ENCODE data around the gene ACAP2. TPM values are rescaled to one million over a fixed set of nuclear protein-coding genes. Genes with fewer than 3 reads are reported as not detected.
"Not testable (repeated sequence)": the region's sequence is repeated elsewhere in the genome, so short reads cannot be mapped to it uniquely, and the experiment has no call there.

Gene ACAP2
- total and polyA plus RNA-seq, 12 donors, result 4.3 to 26.7 (median 15.0) TPM

- no peak overlapping the region for H3K27ac ChIP-seq
- no peaks in the 10 kb centered on the region for H3K9me3 ChIP-seq
- intact Hi-C loops (cut with DNase I), result loop anchor here in 1 of 10 donors (5.0 to 10.0 kb wide), 2 partner anchors 158 to 211 kb away; no protein-coding TSS in a partner anchor
- H3K27me3 ChIP-seq, result no peaks in the 10 kb centered on the region
- H3K4me3 ChIP-seq, result no peak overlapping the region
- H3K36me3 ChIP-seq, result peaks cover 0 to 98% (median 31%) of the 10 kb centered on the region in 9 donors
- TF ChIP-seq CTCF (IDR thresholded peaks at IDR 0.05), result no peak
- no peaks in the 10 kb centered on the region for H3K4me1 ChIP-seq
- no peak for ATAC-seq
- WGBS, 2 donors, result 94 to 98% methylated on average over 1 of the region's 1 CpG
- DNase-seq, result no peak
These were observed 146.2 kb downstream of the ACAP2 start for GRCh38 chr3:195296662-195297061.

GRCh38 chr3:195291121-195291520 lies 151.7 kb downstream of the ACAP2 start:
- 95 to 98% methylated on average over 1 of the region's 1 CpG for WGBS, 2 donors
- H3K27me3 ChIP-seq, result no peaks in the 10 kb centered on the region
- H3K4me3 ChIP-seq, result no peak overlapping the region
- DNase-seq, result no peak
- H3K27ac ChIP-seq, result no peak overlapping the region
- H3K4me1 ChIP-seq, result no peaks in the 10 kb centered on the region
- intact Hi-C loops (cut with DNase I), result loop anchor here in 1 of 10 donors (10.0 kb wide), 1 partner anchor 164 kb away; no protein-coding TSS in a partner anchor
- H3K9me3 ChIP-seq, result no peaks in the 10 kb centered on the region
- TF ChIP-seq CTCF (IDR thresholded peaks at IDR 0.05), result no peak
- ATAC-seq, result no peak
- H3K36me3 ChIP-seq, result peaks cover 0 to 100% (median 34%) of the 10 kb centered on the region in 9 donors

GRCh38 chr3:195290643-195291042 lies 152.2 kb downstream of the ACAP2 start:
- 97 to 99% methylated on average over 5 of the region's 5 CpGs for WGBS, 2 donors
- intact Hi-C loops (cut with DNase I), result loop anchor here in 1 of 10 donors (10.0 kb wide), 1 partner anchor 164 kb away; no protein-coding TSS in a partner anchor
- peaks cover 0 to 100% (median 34%) of the 10 kb centered on the region in 9 donors for H3K36me3 ChIP-seq

GRCh38 chr3:195286115-195286872 lies 156.5 kb downstream of the ACAP2 start:
- Histone ChIP-seq H3K9me3 (no peaks in the 10 kb centered on the region), H3K4me3 (no peak overlapping the region), H3K4me1 (no peaks in the 10 kb centered on the region), H3K27me3 (no peaks in the 10 kb centered on the region), H3K27ac (no peak overlapping the region), H3K36me3 (peaks cover 0 to 100% (median 33%) of the 10 kb centered on the region in 9 donors)
- no peak for DNase-seq
- TF ChIP-seq CTCF (IDR thresholded peaks at IDR 0.05), result no peak
- intact Hi-C loops (cut with DNase I), result loop anchor here in 1 of 10 donors (5.0 kb wide), 1 partner anchor 146 kb away; no protein-coding TSS in a partner anchor
- no peak for ATAC-seq
- 53 to 66% methylated on average over 4 of the region's 4 CpGs for WGBS, 2 donors

More at GRCh38 chr3:195290643-195291042, 152.2 kb downstream of the ACAP2 start:
- not testable (repeated sequence) for ATAC-seq, H3K4me3 ChIP-seq, H3K27me3 ChIP-seq, DNase-seq, H3K4me1 ChIP-seq, H3K27ac ChIP-seq, H3K9me3 ChIP-seq

- Histone ChIP-seq H3K36me3 (peaks cover 0 to 99% (median 33%) of the 10 kb centered on the region in 9 donors), H3K27me3 (no peaks in the 10 kb centered on the region), H3K9me3 (no peaks in the 10 kb centered on the region), H3K4me3 (no peak overlapping the region), H3K4me1 (no peaks in the 10 kb centered on the region), H3K27ac (no peak overlapping the region)
- DNase-seq (no peak), ATAC-seq (no peak)
- 90 to 92% methylated on average over 3 of the region's 3 CpGs for WGBS, 2 donors
- intact Hi-C loops (cut with DNase I), result loop anchor here in 1 of 10 donors (5.0 kb wide), 1 partner anchor 147 kb away; no protein-coding TSS in a partner anchor
- no peak for TF ChIP-seq CTCF (IDR thresholded peaks at IDR 0.05)
These were observed 157.4 kb downstream of the ACAP2 start for GRCh38 chr3:195285372-195285771.

All from heart right ventricle (tissue), 16 donors.